AG04450 (cell line): Measurements from ENCODE around the gene UBAC1. TPM values are rescaled to one million over a fixed set of nuclear protein-coding genes. Genes with fewer than 3 reads are reported as not detected.

Experiments used
- CTCF ChIA-PET: fragments of 300-600, 350-600 bp; formaldehyde crosslinking; extraction: SDS; loops from one replicate; lab custom pipeline; 2022; ENCODE audit warnings: antibody characterized with exemption, inconsistent platforms; lab: Charles Lee
- POLR2A ChIA-PET: fragments of 350-600 bp; formaldehyde crosslinking; extraction: SDS; loops from one replicate; lab custom pipeline; 2021; ENCODE audit warnings: antibody characterized with exemption, inconsistent platforms; lab: Yijun Ruan, JAX
- DNase-seq: peaks from one replicate; pipeline ENCODE4 v3.0.0-alpha.2; 2011; ENCODE audit warnings: low read depth, low spot score
- H3K27ac ChIP-seq: one replicate; pipeline ENCODE4 v1.5.1; 2012; ENCODE audit warnings: low read depth, low read length, control low read depth
- H3K27me3 ChIP-seq: one replicate; pipeline ENCODE4 v1.6.0; 2012; ENCODE audit warnings: low read length; ENCODE audit not compliant: control insufficient read depth, insufficient read depth
- H3K4me3 ChIP-seq: 2 replicates; pipeline ENCODE4 v1.5.1; 2011; ENCODE audit warnings: mild to moderate bottlenecking, low read depth, low read length, control low read depth
- H3K9me3 ChIP-seq: 2 replicates; pipeline ENCODE4 v1.5.1; 2012; ENCODE audit warnings: low read length; ENCODE audit not compliant: control insufficient read depth, insufficient read depth
- CTCF ChIP-seq: IDR thresholded peaks from 2 replicates; pipeline ENCODE4 v1.5.1; 2011; ENCODE audit warnings: low read depth, low read length, control low read depth, inconsistent platforms
- polyA plus RNA-seq: library from polyadenylated mRNA; depleted of rRNA; stranded (reverse); fragments of >200 nt; gene quantifications from 2 replicates; pipeline ENCODE4 v1.2.3, GENCODE V29; 2011

Gene UBAC1
- polyA plus RNA-seq, 1 experiment, result 35.8 TPM

- POLR2A ChIA-PET, result interaction anchor here (0.7 kb wide), 1 partner anchor 62 kb away, joined by 3 read pairs; no protein-coding TSS in a partner anchor
Observed at GRCh38 chr9:135991771-135992170, 30.6 kb upstream of the UBAC1 start.

GRCh38 chr9:135990468-135991429, 29.6 kb upstream of the UBAC1 start:
- DNase-seq, result peak; percentile 53
- no peak for TF ChIP-seq CTCF
- peaks cover 18% of the 10 kb centered on the region for H3K27me3 ChIP-seq
- POLR2A ChIA-PET, result no interaction called here
- no peak overlapping the region for H3K27ac ChIP-seq
- CTCF ChIA-PET, result no interaction called here
- no peak overlapping the region for H3K4me3 ChIP-seq
- no peaks in the 10 kb centered on the region; the same call in 1 of the 2 replicates for H3K9me3 ChIP-seq

More at GRCh38 chr9:135991771-135992170, 30.6 kb upstream of the UBAC1 start:
- no peak overlapping the region for H3K27ac ChIP-seq
- CTCF ChIA-PET, result no interaction called here
- H3K4me3 ChIP-seq, result no peak overlapping the region
- no peak for DNase-seq
- no peak for TF ChIP-seq CTCF
- H3K27me3 ChIP-seq, result peaks cover 18% of the 10 kb centered on the region
- no peaks in the 10 kb centered on the region; the same call in 1 of the 2 replicates for H3K9me3 ChIP-seq

- ChIA-PET POLR2A (no interaction called here), CTCF (no interaction called here)
- no peak for TF ChIP-seq CTCF
- DNase-seq, result no peak
- H3K9me3 ChIP-seq, result no peaks in the 10 kb centered on the region; the same call in 1 of the 2 replicates
- peaks cover 21% of the 10 kb centered on the region for H3K27me3 ChIP-seq
- no peak overlapping the region for H3K4me3 ChIP-seq
- no peak overlapping the region for H3K27ac ChIP-seq
Observed at GRCh38 chr9:135989722-135990467, 28.7 kb upstream of the UBAC1 start.

GRCh38 chr9:135989157-135989556, 28.0 kb upstream of the UBAC1 start:
- TF ChIP-seq CTCF, result no peak
- ChIA-PET POLR2A (no interaction called here), CTCF (no interaction called here)
- H3K27me3 ChIP-seq, result peaks cover 27% of the 10 kb centered on the region
- no peaks in the 10 kb centered on the region; the same call in 1 of the 2 replicates for H3K9me3 ChIP-seq
- no peak overlapping the region for H3K4me3 ChIP-seq
- DNase-seq, result no peak
- H3K27ac ChIP-seq, result no peak overlapping the region
